Measurements from ENCODE around the gene TSBP1. TPM values are rescaled to one million over a fixed set of nuclear protein-coding genes. Genes with fewer than 3 reads are reported as not detected.

The TSBP1 gene
- total RNA-seq, 1 experiment from 2014 or later = not detected

GRCh38 chr6:32413427-32414047 lies 41.8 kb upstream of the TSBP1 start:
- H3K9me3 Mint-ChIP-seq (ENCODE audit: unreplicated experiment) = no peaks in the 10 kb centered on the region
- no peaks in the 10 kb centered on the region for H3K4me1 Mint-ChIP-seq (ENCODE audit: insufficient read depth, unreplicated experiment)
- intact Hi-C loops (cut with micrococcal nuclease) = loop anchor here (1.0 kb wide), 5 partner anchors 168 to 455 kb away; no protein-coding TSS in a partner anchor
- TF ChIP-seq CTCF (IDR thresholded peaks at IDR 0.05; ENCODE audit: unreplicated experiment) = peak; percentile 91
- ChIA-PET POLR2A (interaction anchor here (0.6 kb wide), 1 partner anchor 538 kb away, joined by 4 read pairs; no protein-coding TSS in a partner anchor), CTCF (interaction anchor here (0.6 to 4.2 kb wide), 48 partner anchors 8 to 458 kb away, joined by 3 to 50 read pairs (median 4); partner anchors contain the start of gene TAP2)
- DNase-seq (ENCODE audit: unreplicated experiment) = peak; percentile 67
- no peak overlapping the region for H3K27ac Mint-ChIP-seq (ENCODE audit: low read depth, unreplicated experiment)
- no peak overlapping the region for H3K4me3 Mint-ChIP-seq (ENCODE audit: unreplicated experiment)
- H3K36me3 Mint-ChIP-seq (ENCODE audit: insufficient read depth, unreplicated experiment) = no peaks in the 10 kb centered on the region
- BruUV-seq (replicated peaks) = no TSS peak
- peaks cover 80% of the 10 kb centered on the region for H3K27me3 Mint-ChIP-seq (ENCODE audit: insufficient read depth, unreplicated experiment)

DNA sequence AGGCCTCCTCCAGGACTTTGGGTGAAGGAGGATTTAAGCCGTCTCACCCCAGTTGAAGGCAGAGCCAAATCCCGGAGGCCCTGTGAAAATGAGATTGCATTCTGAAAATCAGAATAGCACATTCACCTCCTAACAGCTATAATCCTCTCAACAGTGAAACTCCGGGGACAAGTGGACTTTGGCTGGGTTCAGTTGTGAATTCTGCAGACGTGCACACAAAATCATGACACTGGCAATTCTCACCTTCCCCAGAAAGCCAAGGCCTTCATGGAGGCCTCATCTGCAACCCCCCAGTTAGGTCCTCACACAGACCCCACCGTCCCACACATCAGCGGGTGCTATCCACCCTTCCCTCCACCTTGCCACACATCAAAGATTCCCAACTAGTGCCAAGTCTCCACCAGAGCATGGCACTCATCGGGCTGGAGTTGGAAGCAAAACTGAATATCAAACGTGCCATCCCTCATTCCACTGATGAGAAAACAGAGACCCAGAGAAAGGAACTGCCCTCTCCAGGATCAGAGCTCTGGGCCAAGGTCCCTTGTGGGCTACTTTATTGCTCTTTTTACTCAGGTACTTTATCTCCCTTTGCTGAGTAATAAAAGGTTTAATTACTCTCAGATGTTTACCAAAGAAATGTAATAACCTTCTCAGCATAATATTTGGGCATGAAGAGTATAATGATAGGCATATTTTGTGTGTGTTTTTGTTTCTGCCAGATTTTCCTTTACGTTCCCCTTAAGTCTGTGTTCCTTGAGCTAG lies 40.0 kb upstream of the TSBP1 start:
- Mint-ChIP-seq H3K9me3 (ENCODE audit: unreplicated experiment) (no peaks in the 10 kb centered on the region), H3K27me3 (ENCODE audit: insufficient read depth, unreplicated experiment) (peaks cover 81% of the 10 kb centered on the region), H3K4me3 (ENCODE audit: unreplicated experiment) (no peak overlapping the region), H3K27ac (ENCODE audit: low read depth, unreplicated experiment) (no peak overlapping the region), H3K4me1 (ENCODE audit: insufficient read depth, unreplicated experiment) (no peaks in the 10 kb centered on the region), H3K36me3 (ENCODE audit: insufficient read depth, unreplicated experiment) (no peaks in the 10 kb centered on the region)
- CTCF ChIA-PET = interaction anchor here (0.6 to 3.6 kb wide), 7 partner anchors 10 to 500 kb away, joined by 3 to 24 read pairs (median 3); no protein-coding TSS in a partner anchor
- no peak for DNase-seq (ENCODE audit: unreplicated experiment)
- TF ChIP-seq CTCF (IDR thresholded peaks at IDR 0.05; ENCODE audit: unreplicated experiment) = no peak
- no TSS peak for BruUV-seq (replicated peaks)
- intact Hi-C loops (cut with micrococcal nuclease) = no loop called here
- POLR2A ChIA-PET = no interaction called here

GRCh38 chr6:32410906-32411305 lies 39.2 kb upstream of the TSBP1 start:
- intact Hi-C loops (cut with micrococcal nuclease) = no loop called here
- BruUV-seq (replicated peaks) = no TSS peak
- no peak for TF ChIP-seq CTCF (IDR thresholded peaks at IDR 0.05; ENCODE audit: unreplicated experiment)
- no peak for DNase-seq (ENCODE audit: unreplicated experiment)
- Mint-ChIP-seq H3K4me1 (ENCODE audit: insufficient read depth, unreplicated experiment) (no peaks in the 10 kb centered on the region), H3K4me3 (ENCODE audit: unreplicated experiment) (no peak overlapping the region), H3K27me3 (ENCODE audit: insufficient read depth, unreplicated experiment) (peaks cover 86% of the 10 kb centered on the region), H3K9me3 (ENCODE audit: unreplicated experiment) (no peaks in the 10 kb centered on the region), H3K36me3 (ENCODE audit: insufficient read depth, unreplicated experiment) (no peaks in the 10 kb centered on the region), H3K27ac (ENCODE audit: low read depth, unreplicated experiment) (no peak overlapping the region)
- CTCF ChIA-PET = interaction anchor here (0.6 to 2.2 kb wide), 7 partner anchors 10 to 457 kb away, joined by 3 to 6 read pairs (median 3); no protein-coding TSS in a partner anchor
- POLR2A ChIA-PET = no interaction called here

GRCh38 chr6:32406857-32407256 lies 35.2 kb upstream of the TSBP1 start, which contains the start of gene BTNL2:
Gene BTNL2, minus strand, starts transcription at chr6:32407181. Its CDS starts 58 bp downstream, at chr6:32407123.
- TF ChIP-seq CTCF (IDR thresholded peaks at IDR 0.05; ENCODE audit: unreplicated experiment) = no peak
- no peak within 1 kb of the TSS for H3K27ac Mint-ChIP-seq (ENCODE audit: low read depth, unreplicated experiment)
- CTCF ChIA-PET = interaction anchor here (0.7 to 1.7 kb wide), 5 partner anchors 62 to 432 kb away, joined by 3 to 7 read pairs (median 3); partner anchors contain the start of gene TAP2
- no peaks in the 10 kb centered on the region for H3K4me1 Mint-ChIP-seq (ENCODE audit: insufficient read depth, unreplicated experiment)
- H3K4me3 Mint-ChIP-seq (ENCODE audit: unreplicated experiment) = no peak within 1 kb of the TSS
- POLR2A ChIA-PET = interaction anchor here (0.6 to 0.7 kb wide), 2 partner anchors 8 to 13 kb away, joined by 3 read pairs; no protein-coding TSS in a partner anchor
- peaks cover 91% of the 10 kb centered on the region for H3K27me3 Mint-ChIP-seq (ENCODE audit: insufficient read depth, unreplicated experiment)
- no peaks in the 10 kb centered on the region for H3K9me3 Mint-ChIP-seq (ENCODE audit: unreplicated experiment)
- no TSS peak for BruUV-seq (replicated peaks)
- H3K36me3 Mint-ChIP-seq (ENCODE audit: insufficient read depth, unreplicated experiment) = no peaks in the 10 kb centered on the region
- intact Hi-C loops (cut with micrococcal nuclease) = no loop called here
- no peak for DNase-seq (ENCODE audit: unreplicated experiment)

Measured in MCF 10A (cell line).